GM15510 (cell line): ENCODE results near the gene MYO1B.

Experiments
- POLR2A ChIP-seq: IDR thresholded peaks from 3 replicates; pipeline ENCODE4 v1.6.1; 2011; ENCODE audit warnings: borderline replicate concordance; ENCODE audit not compliant: insufficient read length; ENCODE audit errors: extremely low read depth

MYO1B gene

GRCh38 chr2:191399601-191400000 is 154.4 kb downstream of the MYO1B start:
- no peak for TF ChIP-seq POLR2A

- no peak for TF ChIP-seq POLR2A
These were observed 156.1 kb downstream of the MYO1B start for GRCh38 chr2:191401287-191401686.

GRCh38 chr2:191402966-191403565 is 157.9 kb downstream of the MYO1B start:
- no peak for TF ChIP-seq POLR2A

- no peak for TF ChIP-seq POLR2A
These were observed 159.4 kb downstream of the MYO1B start for GRCh38 chr2:191404568-191404991.

GRCh38 chr2:191405546-191405945 is 160.3 kb downstream of the MYO1B start:
- TF ChIP-seq POLR2A, result no peak

GRCh38 chr2:191410646-191411436 is 165.6 kb downstream of the MYO1B start:
- no peak for TF ChIP-seq POLR2A

- no peak for TF ChIP-seq POLR2A
These were observed 166.3 kb downstream of the MYO1B start for GRCh38 chr2:191411472-191411871.

- TF ChIP-seq POLR2A, result no peak
These were observed 167.1 kb downstream of the MYO1B start for GRCh38 chr2:191412353-191412752.

- no peak for TF ChIP-seq POLR2A
These were observed 169.9 kb downstream of the MYO1B start for GRCh38 chr2:191415101-191415500.

- TF ChIP-seq POLR2A, result no peak
These were observed 170.7 kb downstream of the MYO1B start for GRCh38 chr2:191415858-191416257.

- TF ChIP-seq POLR2A, result no peak
These were observed 172.5 kb downstream of the MYO1B start for GRCh38 chr2:191417746-191418145.

- TF ChIP-seq POLR2A, result no peak
These were observed 176.7 kb downstream of the MYO1B start for GRCh38 chr2:191421950-191422349.

GRCh38 chr2:191427031-191427430 is 181.8 kb downstream of the MYO1B start:
- no peak for TF ChIP-seq POLR2A

- no peak for TF ChIP-seq POLR2A
These were observed 182.9 kb downstream of the MYO1B start for GRCh38 chr2:191428141-191428540.

- TF ChIP-seq POLR2A, result no peak
These were observed 185.3 kb downstream of the MYO1B start for GRCh38 chr2:191430476-191430875.

GRCh38 chr2:191432121-191432520 is 186.9 kb downstream of the MYO1B start:
- no peak for TF ChIP-seq POLR2A

GRCh38 chr2:191434072-191434471 is 188.9 kb downstream of the MYO1B start:
- no peak for TF ChIP-seq POLR2A

GRCh38 chr2:191435141-191435540 is 189.9 kb downstream of the MYO1B start:
- no peak for TF ChIP-seq POLR2A
